ENCODE measurements around the gene ANAPC16. TPM values are rescaled to one million over a fixed set of nuclear protein-coding genes. Genes with fewer than 3 reads are reported as not detected.

Gene ANAPC16
- total and polyA plus RNA-seq, 8 donors: 86.0 to 167 (median 152) TPM

GRCh38 chr10:72186982-72187330 is 28.9 kb upstream of the ANAPC16 start:
- intact Hi-C loops (cut with DNase I): no loop called here
- Histone ChIP-seq H3K4me3 (no peak overlapping the region), H3K27ac (peak overlapping the region; percentile 60 to 83), H3K9me3 (peaks cover 0 to 9% of the 10 kb centered on the region in 2 donors), H3K4me1 (peaks cover 4 to 17% of the 10 kb centered on the region in 2 donors), H3K36me3 (peaks cover 0 to 25% of the 10 kb centered on the region in 2 donors), H3K27me3 (no peaks in the 10 kb centered on the region)
- ATAC-seq (no peak), DNase-seq (no peak)
- no peak for TF ChIP-seq CTCF (IDR thresholded peaks at IDR 0.05)

- peaks cover 0 to 63% of the 10 kb centered on the region in 2 donors for H3K36me3 ChIP-seq
- ATAC-seq: no peak
These were observed 20.9 kb upstream of the ANAPC16 start for GRCh38 chr10:72194949-72195348.

GRCh38 chr10:72200883-72201282 is 14.9 kb upstream of the ANAPC16 start:
- peaks cover 0 to 83% of the 10 kb centered on the region in 2 donors for H3K36me3 ChIP-seq
- ATAC-seq: no peak
- no peaks in the 10 kb centered on the region for H3K9me3 ChIP-seq
- intact Hi-C loops (cut with DNase I): no loop called here
- no peak for TF ChIP-seq CTCF (IDR thresholded peaks at IDR 0.05)
- no peaks in the 10 kb centered on the region for H3K4me1 ChIP-seq
- no peaks in the 10 kb centered on the region for H3K27me3 ChIP-seq
- H3K27ac ChIP-seq: no peak overlapping the region
- DNase-seq: no peak
- H3K4me3 ChIP-seq: no peak overlapping the region

More at GRCh38 chr10:72194949-72195348, 20.9 kb upstream of the ANAPC16 start:
- Histone ChIP-seq H3K4me3 (no peak overlapping the region), H3K27me3 (no peaks in the 10 kb centered on the region), H3K27ac (no peak overlapping the region), H3K4me1 (no peaks in the 10 kb centered on the region), H3K9me3 (no peaks in the 10 kb centered on the region)
- DNase-seq: no peak
- intact Hi-C loops (cut with DNase I): no loop called here
- TF ChIP-seq CTCF (IDR thresholded peaks at IDR 0.05): no peak

- H3K36me3 ChIP-seq: peaks cover 0 to 83% of the 10 kb centered on the region in 2 donors
- no peak overlapping the region for H3K27ac ChIP-seq
- no peak overlapping the region for H3K4me3 ChIP-seq
- no peaks in the 10 kb centered on the region for H3K4me1 ChIP-seq
- intact Hi-C loops (cut with DNase I): no loop called here
- H3K9me3 ChIP-seq: no peaks in the 10 kb centered on the region
- H3K27me3 ChIP-seq: no peaks in the 10 kb centered on the region
- TF ChIP-seq CTCF (IDR thresholded peaks at IDR 0.05): no peak
- no peak for DNase-seq
- ATAC-seq: no peak
These were observed 14.5 kb upstream of the ANAPC16 start for GRCh38 chr10:72201293-72201692.

- Histone ChIP-seq H3K9me3 (no peaks in the 10 kb centered on the region), H3K27me3 (no peaks in the 10 kb centered on the region), H3K4me3 (no peak overlapping the region), H3K4me1 (no peaks in the 10 kb centered on the region), H3K27ac (no peak overlapping the region), H3K36me3 (peaks cover 0 to 95% of the 10 kb centered on the region in 2 donors)
- TF ChIP-seq CTCF (IDR thresholded peaks at IDR 0.05): no peak
- ATAC-seq (no peak), DNase-seq (no peak)
- intact Hi-C loops (cut with DNase I): no loop called here
These were observed 11.5 kb upstream of the ANAPC16 start for GRCh38 chr10:72204296-72204695.

All from left lung (tissue), 10 donors.